Spleen (tissue), 11 donors: ENCODE data around the gene ATP12A. TPM values are rescaled to one million over a fixed set of nuclear protein-coding genes. Genes with fewer than 3 reads are reported as not detected.

Experiments
- DNase-seq: peaks from one replicate; pipeline ENCODE4 v3.0.0-alpha.2; 2020
- H3K27ac ChIP-seq, 8 donors: fragments of 200-600 bp; sonication (generic) in 7 of 8; 1 replicate in 4 of 8; 2 replicates in 4 of 8; pipeline versions ENCODE4 v1.5.0 to v1.8.0; 2016 to 2021; ENCODE audit warnings: inconsistent platforms in 4 of 8, mild to moderate bottlenecking in 4 of 8, moderate library complexity in 1 of 8
- H3K27me3 ChIP-seq, 7 donors: fragments of 200-600 bp; sonication (generic) in 6 of 7; replicated peaks in 1 of 7; 1 replicate in 4 of 7; 2 replicates in 3 of 7; pipeline versions ENCODE4 v1.5.0 to v1.8.0; 2016 to 2021; ENCODE audit warnings: inconsistent platforms in 3 of 7, mild to moderate bottlenecking in 1 of 7
- H3K36me3 ChIP-seq, 6 donors: fragments of 200-600 bp; sonication (generic) in 5 of 6; 1 replicate in 4 of 6; 2 replicates in 2 of 6; pipeline versions ENCODE4 v1.5.0 to v1.8.0; 2016 to 2021; ENCODE audit warnings: inconsistent platforms in 2 of 6
- H3K4me1 ChIP-seq, 6 donors: fragments of 200-600 bp; sonication (generic) in 5 of 6; 1 replicate in 3 of 6; 2 replicates in 3 of 6; pipeline versions ENCODE4 v1.5.0 to v1.8.0; 2016 to 2021; ENCODE audit warnings: inconsistent platforms in 3 of 6
- H3K4me3 ChIP-seq, 8 donors: fragments of 200-600 bp; sonication (generic) in 7 of 8; 1 replicate in 4 of 8; 2 replicates in 4 of 8; pipeline versions ENCODE4 v1.5.0 to v1.8.0; 2016 to 2021; ENCODE audit warnings: inconsistent platforms in 4 of 8, mild to moderate bottlenecking in 4 of 8, moderate library complexity in 2 of 8
- H3K9me3 ChIP-seq, 8 donors: fragments of 200-600 bp; sonication (generic) in 7 of 8; 1 replicate in 4 of 8; 2 replicates in 4 of 8; pipeline versions ENCODE4 v1.5.0 to v1.8.0; 2016 to 2021; ENCODE audit warnings: inconsistent platforms in 4 of 8
- POLR2A ChIP-seq, 3 donors: fragments of 450-650 bp; IDR thresholded peaks; one replicate each; pipeline ENCODE4 v1.5.1; 2017; ENCODE audit warnings: antibody characterized with exemption in 3 of 3, mild to moderate bottlenecking in 1 of 3
- POLR2AphosphoS5 ChIP-seq, 3 donors: sonication (generic); formaldehyde crosslinking; IDR thresholded peaks; one replicate each; pipeline ENCODE4 v1.5.1; 2017; ENCODE audit warnings: antibody characterized with exemption in 3 of 3
- WGBS, 5 donors: extraction: QIAGEN DNeasy Blood & Tissue Kit in 3 of 5; methylation state at CpG; one replicate each; pipeline versions ENCODE4 v1.1.5 to v1.1.7; 2013 to 2018; 5-methylcytosine and 5-hydroxymethylcytosine counted together
- intact Hi-C: fragments of 100-400 bp; cut with DNase I; formaldehyde crosslinking; loops from one replicate; pipeline ENCODE4 v1.15.0; 2023; ENCODE audit warnings: low total_unique reads
- polyA plus RNA-seq, 3 donors: library from polyadenylated mRNA; stranded (reverse); fragments of 200-250 nt; gene quantifications; one replicate each; pipeline ENCODE4 v1.2.1, GENCODE V29; 2013
- total RNA-seq, 7 donors: library from RNA; depleted of rRNA in 3 of 7; stranded (reverse); fragments of >200 nt in 3 of 7; fragmentation: NEBNext Ultra II Directional in 4 of 7; extraction: Animal tissue kit (Norgen Biotek cat#: 25700) in 4 of 7; gene quantifications; one replicate each; pipeline versions ENCODE4 v1.1.0 to v1.2.1, GENCODE V29; 2016 to 2021
- TF ChIP-seq, protein P1 (sequence below), 11 experiments: fragments of 200-600 bp in 7 of 11; fragments of 450-650 bp in 4 of 11; sonication (generic) in 4 of 11; IDR thresholded peaks in 8 of 11; conservative IDR thresholded peaks in 3 of 11; 1 replicate in 7 of 11; 2 replicates in 4 of 11; pipeline versions ENCODE4 v1.4.0 to v1.8.0; 2016 to 2021; ENCODE audit warnings: antibody characterized with exemption in 11 of 11, inconsistent platforms in 4 of 11, mild to moderate bottlenecking in 1 of 11
- donor health status: healthy with polysubstance abuse.
- donor health status: DM: no; HTN: no; CAD: no; lungs with moderate emphysema.
- donor health status: DM: no; HTN: no; CAD: no.
- donor health status: Bipolar disorder and iron deficiency.
- donor health status: healthy.
- donor health status: DM: no; HTN: no; CAD: no.
- donor health status: DM: yes; HTN: yes; CAD: no.

ATP12A gene
- total and polyA plus RNA-seq, 10 donors = not detected

DNA sequence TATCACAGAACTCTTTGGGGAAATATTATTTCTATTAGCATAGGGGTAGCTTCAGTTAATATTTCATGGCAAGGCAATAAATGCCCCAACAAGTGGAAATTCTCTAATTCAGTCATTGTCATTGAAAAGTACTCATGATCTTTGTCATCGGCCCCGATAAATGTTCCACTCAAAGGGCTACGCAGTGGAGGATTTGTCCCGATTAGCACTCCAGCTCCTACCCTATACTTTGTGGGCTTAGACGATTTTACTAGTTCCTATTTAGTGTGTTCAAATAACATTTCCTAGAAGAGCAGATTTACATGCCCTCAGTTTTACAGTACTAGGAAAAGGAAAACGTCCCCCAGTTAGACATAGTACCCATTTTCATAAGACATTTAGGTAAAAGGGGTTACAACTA, 38.0 kb upstream of the ATP12A start:
- H3K36me3 ChIP-seq = no peaks in the 10 kb centered on the region
- intact Hi-C loops = no loop called here
- TF ChIP-seq, protein P1, sequence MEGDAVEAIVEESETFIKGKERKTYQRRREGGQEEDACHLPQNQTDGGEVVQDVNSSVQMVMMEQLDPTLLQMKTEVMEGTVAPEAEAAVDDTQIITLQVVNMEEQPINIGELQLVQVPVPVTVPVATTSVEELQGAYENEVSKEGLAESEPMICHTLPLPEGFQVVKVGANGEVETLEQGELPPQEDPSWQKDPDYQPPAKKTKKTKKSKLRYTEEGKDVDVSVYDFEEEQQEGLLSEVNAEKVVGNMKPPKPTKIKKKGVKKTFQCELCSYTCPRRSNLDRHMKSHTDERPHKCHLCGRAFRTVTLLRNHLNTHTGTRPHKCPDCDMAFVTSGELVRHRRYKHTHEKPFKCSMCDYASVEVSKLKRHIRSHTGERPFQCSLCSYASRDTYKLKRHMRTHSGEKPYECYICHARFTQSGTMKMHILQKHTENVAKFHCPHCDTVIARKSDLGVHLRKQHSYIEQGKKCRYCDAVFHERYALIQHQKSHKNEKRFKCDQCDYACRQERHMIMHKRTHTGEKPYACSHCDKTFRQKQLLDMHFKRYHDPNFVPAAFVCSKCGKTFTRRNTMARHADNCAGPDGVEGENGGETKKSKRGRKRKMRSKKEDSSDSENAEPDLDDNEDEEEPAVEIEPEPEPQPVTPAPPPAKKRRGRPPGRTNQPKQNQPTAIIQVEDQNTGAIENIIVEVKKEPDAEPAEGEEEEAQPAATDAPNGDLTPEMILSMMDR (IDR thresholded peaks at IDR 0.05 in 8 of 11, conservative IDR thresholded peaks at IDR 0.05 in 3 of 11) = no peak
- TF ChIP-seq POLR2AphosphoS5 (IDR thresholded peaks at IDR 0.05) (no peak), POLR2A (IDR thresholded peaks at IDR 0.05) (no peak)
- no peak overlapping the region for H3K4me3 ChIP-seq
- no peak for DNase-seq
- no peak overlapping the region for H3K27ac ChIP-seq
- no peaks in the 10 kb centered on the region for H3K4me1 ChIP-seq
- WGBS, 5 donors = 79 to 86% (median 81%) methylated on average over 6 of the region's 6 CpGs
- peaks cover 0 to 9% (median 0%) of the 10 kb centered on the region in 7 donors for H3K27me3 ChIP-seq
- no peaks in the 10 kb centered on the region for H3K9me3 ChIP-seq

DNA sequence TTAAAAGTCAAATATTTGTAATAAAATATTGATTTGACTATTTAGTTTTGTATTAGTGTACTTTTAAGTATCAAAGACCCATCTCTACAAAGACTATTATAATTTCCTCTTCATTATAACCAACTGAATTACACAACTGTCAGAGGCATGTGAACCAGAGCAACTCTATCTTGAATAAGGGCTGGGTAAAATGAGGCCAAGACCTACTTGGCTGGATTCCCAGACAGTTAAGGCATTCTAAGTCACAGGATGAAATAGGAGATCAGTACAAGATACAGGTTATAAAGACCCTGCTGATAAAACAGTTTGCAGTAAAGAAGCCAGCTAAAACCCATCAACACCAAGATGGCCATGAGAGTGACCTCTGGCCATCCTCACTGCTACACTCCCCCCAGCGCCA, 36.2 kb upstream of the ATP12A start:
- Histone ChIP-seq H3K27ac (no peak overlapping the region), H3K9me3 (no peaks in the 10 kb centered on the region), H3K4me3 (no peak overlapping the region), H3K4me1 (no peaks in the 10 kb centered on the region), H3K36me3 (no peaks in the 10 kb centered on the region), H3K27me3 (no peaks in the 10 kb centered on the region)
- TF ChIP-seq POLR2AphosphoS5 (IDR thresholded peaks at IDR 0.05) (no peak), POLR2A (IDR thresholded peaks at IDR 0.05) (no peak)
- TF ChIP-seq, protein P1 (IDR thresholded peaks at IDR 0.05 in 8 of 11, conservative IDR thresholded peaks at IDR 0.05 in 3 of 11) = no peak
- WGBS, 5 donors = 80 to 93% (median 85%) methylated on average over 1 of the region's 1 CpG
- no peak for DNase-seq
- intact Hi-C loops = no loop called here

DNA sequence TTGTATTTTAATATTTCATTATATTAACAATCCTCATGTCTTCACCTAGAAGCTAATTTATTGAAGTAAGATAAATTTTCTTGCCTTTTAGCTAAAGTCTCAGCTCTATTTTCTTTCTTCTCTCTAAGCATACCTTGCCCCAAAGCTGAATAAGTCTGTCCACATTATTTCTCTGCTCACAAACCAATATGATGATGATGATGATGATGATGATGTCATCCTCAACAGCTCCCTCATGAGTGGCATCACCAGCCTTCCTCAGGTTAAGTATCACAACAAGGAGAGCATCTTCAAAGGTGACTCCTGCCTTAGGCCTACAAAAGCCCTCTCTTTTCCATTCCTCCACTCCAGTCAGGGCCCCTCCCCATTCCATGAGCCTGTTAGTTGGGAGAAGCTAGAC, 31.9 kb upstream of the ATP12A start:
- intact Hi-C loops = no loop called here
- no peak for DNase-seq
- Histone ChIP-seq H3K27ac (no peak overlapping the region), H3K9me3 (no peaks in the 10 kb centered on the region), H3K4me1 (no peaks in the 10 kb centered on the region), H3K36me3 (no peaks in the 10 kb centered on the region), H3K4me3 (no peak overlapping the region), H3K27me3 (peaks cover 0 to 2% (median 0%) of the 10 kb centered on the region in 7 donors)
- TF ChIP-seq, protein P1 (IDR thresholded peaks at IDR 0.05 in 8 of 11, conservative IDR thresholded peaks at IDR 0.05 in 3 of 11) = no peak
- no peak for TF ChIP-seq POLR2AphosphoS5 (IDR thresholded peaks at IDR 0.05)
- TF ChIP-seq POLR2A (IDR thresholded peaks at IDR 0.05) = no peak

DNA sequence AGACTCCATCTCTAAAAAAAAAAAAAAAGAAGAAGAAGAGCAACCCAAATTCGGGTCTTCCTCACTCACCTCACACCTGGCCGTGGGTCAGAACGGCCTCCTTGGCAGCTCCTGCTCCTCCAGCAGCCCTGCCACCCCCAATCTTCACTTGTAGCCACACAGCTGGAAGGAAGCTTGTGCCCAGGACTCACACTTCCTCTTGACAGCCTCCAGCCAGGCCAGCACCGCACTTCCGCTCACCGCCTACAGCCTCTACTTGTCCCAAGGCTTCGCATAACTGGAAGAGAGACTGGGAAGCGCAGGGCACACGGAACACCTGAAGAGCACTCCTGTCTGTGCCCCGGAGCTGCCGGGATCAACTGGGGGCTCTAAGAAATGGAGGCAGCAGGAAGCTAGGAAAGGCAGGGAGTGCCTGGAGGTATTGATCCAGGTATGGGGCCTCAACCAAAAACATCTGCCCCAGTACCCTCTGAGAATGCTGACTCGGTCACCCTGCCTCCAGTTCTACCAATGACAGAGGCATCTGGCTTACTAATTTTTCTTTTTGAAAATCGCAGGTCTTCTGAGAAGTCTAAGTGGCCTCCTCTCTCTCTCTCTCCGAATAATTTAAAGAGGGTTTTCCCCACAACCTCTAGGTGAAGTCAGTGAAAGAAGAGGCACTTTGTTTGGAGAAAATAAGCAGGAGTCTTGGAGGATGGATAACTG, 31.1 kb upstream of the ATP12A start:
- H3K4me1 ChIP-seq = no peaks in the 10 kb centered on the region
- intact Hi-C loops = no loop called here

More for the DNA sequence above, 31.1 kb upstream of the ATP12A start:
- H3K27me3 ChIP-seq = peaks cover 0 to 6% (median 0%) of the 10 kb centered on the region in 7 donors
- TF ChIP-seq, protein P1 (IDR thresholded peaks at IDR 0.05 in 8 of 11, conservative IDR thresholded peaks at IDR 0.05 in 3 of 11) = no peak
- no peaks in the 10 kb centered on the region for H3K36me3 ChIP-seq
- H3K4me3 ChIP-seq = no peak overlapping the region
- no peak for DNase-seq
- H3K9me3 ChIP-seq = no peaks in the 10 kb centered on the region
- WGBS, 5 donors = 78 to 90% (median 84%) methylated on average over 14 of the region's 14 CpGs
- H3K27ac ChIP-seq = no peak overlapping the region
